K562 (cell line): ENCODE data around the gene ZDHHC17. TPM values are rescaled to one million over a fixed set of nuclear protein-coding genes. Genes with fewer than 3 reads are reported as not detected.
A peak's percentile ranks its signal among the peaks of the same experiment; 100 is the strongest.

ENCODE experiments used
- ATAC-seq: fragments of 200-7000 bp; cut with Tn5 transposase; 3 replicates; pipeline ENCODE4 v1.9.1; 2020; ENCODE audit warnings: moderate library complexity
- BruUV-seq: library from RNA; stranded (reverse); fragments of 400-500 nt; replicated peaks from 2 replicates; lab custom pipeline; 2021; lab: Mats Ljungman, UMichigan
- CTCF ChIA-PET: fragments of 300-600 bp; formaldehyde crosslinking; extraction: SDS; loops from one replicate; lab custom pipeline; 2021; ENCODE audit warnings: low intra/inter-chr PET ratio; lab: Yijun Ruan, JAX
- POLR2A ChIA-PET: fragments of 300-600, 350-650 bp; sonication (Branson Sonifier 250); formaldehyde crosslinking; extraction: SDS; loops from one replicate; lab custom pipeline; 2021; ENCODE audit warnings: antibody characterized with exemption, inconsistent platforms; lab: Yijun Ruan, JAX
- DNase-seq, 4 experiments: peaks; one replicate each; pipeline versions ENCODE4 v3.0.0 to v3.0.0-alpha.2; 2011 to 2018; ENCODE audit warnings: low spot score in 3 of 4, mixed read lengths in 3 of 4; ENCODE audit errors: extremely low read depth in 1 of 4
- FAIRE-seq: peaks from 2 replicates; lab custom pipeline; 2011; peaks lifted over from hg19 to GRCh38; lab: Jason Lieb, UNC
- H2AFZ ChIP-seq: 2 replicates; pipeline ENCODE4 v1.6.0; 2011; ENCODE audit warnings: low read depth, low read length, control low read depth, inconsistent platforms
- H3K27ac ChIP-seq: fragments of 200-600 bp; 3 replicates; pipeline ENCODE4 v1.8.0; 2011; ENCODE audit warnings: low read depth, mild to moderate bottlenecking, control low read depth, inconsistent platforms, low read length, moderate library complexity, mixed read lengths; ENCODE audit errors: extremely low read depth
- H3K27me3 ChIP-seq, 2 experiments: fragments of 300-600 bp in 1 of 2; 2 replicates in 1 of 2; 3 replicates in 1 of 2; pipeline versions ENCODE4 v1.6.0 to v1.8.0; 2011; ENCODE audit warnings: inconsistent platforms in 2 of 2, low read length in 2 of 2, mild to moderate bottlenecking in 1 of 2, mixed read lengths in 1 of 2, moderate library complexity in 1 of 2; ENCODE audit not compliant: control insufficient read depth in 2 of 2, insufficient read depth in 2 of 2
- H3K36me3 ChIP-seq: fragments of 300-600 bp; 3 replicates; pipeline ENCODE4 v1.8.0; 2011; ENCODE audit warnings: mild to moderate bottlenecking, low read length, inconsistent platforms; ENCODE audit not compliant: control insufficient read depth, insufficient read depth
- H3K4me1 ChIP-seq, 2 experiments: fragments of 200-600 bp in 1 of 2; replicated peaks in 1 of 2; 2 replicates in 1 of 2; 3 replicates in 1 of 2; pipeline versions ENCODE4 v1.5.1 to v1.8.0; 2011; ENCODE audit warnings: inconsistent platforms in 2 of 2, low read length in 2 of 2, mild to moderate bottlenecking in 1 of 2, mixed read lengths in 1 of 2, moderate library complexity in 1 of 2; ENCODE audit not compliant: control insufficient read depth in 2 of 2, insufficient read depth in 2 of 2
- H3K4me2 ChIP-seq: 2 replicates; pipeline ENCODE4 v1.6.1; 2011; ENCODE audit warnings: low read length, control low read depth, inconsistent platforms, mixed read lengths; ENCODE audit not compliant: insufficient read depth
- H3K4me3 ChIP-seq: fragments of 200-600 bp; sonication (generic), shearing (Covaris generic); 2 replicates; pipeline ENCODE4 v1.5.1; 2016; ENCODE audit warnings: control low read depth, inconsistent platforms
- H3K79me2 ChIP-seq: fragments of 200-600 bp; 3 replicates; pipeline ENCODE4 v1.8.0; 2011; ENCODE audit warnings: low read length, inconsistent platforms; ENCODE audit not compliant: control insufficient read depth, insufficient read depth
- H3K9ac ChIP-seq, 2 experiments: 2 replicates each; pipeline versions ENCODE4 v1.6.0 to v1.6.1; 2011; ENCODE audit warnings: low read depth in 2 of 2, low read length in 2 of 2, control low read depth in 1 of 2, inconsistent platforms in 1 of 2, mild to moderate bottlenecking in 1 of 2, mixed read lengths in 1 of 2; ENCODE audit not compliant: insufficient read depth in 1 of 2
- H3K9me1 ChIP-seq: one replicate; pipeline ENCODE4 v1.6.0; 2011; ENCODE audit warnings: inconsistent platforms, mild to moderate bottlenecking, low read length, moderate library complexity; ENCODE audit not compliant: control insufficient read depth, insufficient read depth
- H3K9me3 ChIP-seq: replicated peaks from 2 replicates; pipeline ENCODE4 v1.5.1; 2011; ENCODE audit warnings: low read depth, low read length, inconsistent platforms; ENCODE audit not compliant: control insufficient read depth, insufficient read depth
- H4K20me1 ChIP-seq: replicated peaks from 2 replicates; pipeline ENCODE4 v1.6.1; 2011; ENCODE audit warnings: low read length, inconsistent platforms, mixed read lengths; ENCODE audit not compliant: control insufficient read depth, insufficient read depth
- EP300 ChIP-seq: IDR thresholded peaks from 2 replicates; pipeline ENCODE4 v1.6.1; 2012; ENCODE audit warnings: low read length, improper control_type of control experiment
- KDM1A ChIP-seq, 2 experiments: fragments of 450-650 bp; IDR thresholded peaks; 2 replicates each; pipeline ENCODE4 v1.6.1; 2016; ENCODE audit warnings: mild to moderate bottlenecking in 2 of 2
- MTA3 ChIP-seq: fragments of 450-650 bp; formaldehyde crosslinking; IDR thresholded peaks from 2 replicates; pipeline ENCODE4 v1.6.1; 2017; ENCODE audit warnings: mild to moderate bottlenecking, borderline replicate concordance
- RCOR1 ChIP-seq, 2 experiments: IDR thresholded peaks; 2 replicates each; pipeline ENCODE4 v1.6.1; 2012; ENCODE audit warnings: low read depth in 2 of 2, low read length in 2 of 2, borderline replicate concordance in 1 of 2, improper control_type of control experiment in 1 of 2
- TAL1 ChIP-seq: fragments of 450-650 bp; IDR thresholded peaks from 2 replicates; pipeline ENCODE4 v1.6.1; 2016; ENCODE audit warnings: mild to moderate bottlenecking
- ZBTB12 ChIP-seq: fragments of 250-450 bp; sonication (Bioruptor Pico); IDR thresholded peaks from 2 replicates; pipeline ENCODE4 v1.4.0; 2020
- WGBS: fragments of 100-300 bp; shearing (Covaris generic); methylation state at CpG from one replicate; pipeline ENCODE4 v1.1.6; 2016; ENCODE audit warnings: low coverage, mixed read lengths; ENCODE audit not compliant: insufficient coverage; ENCODE audit errors: missing lambda C conversion rate; 5-methylcytosine and 5-hydroxymethylcytosine counted together
- in situ Hi-C: fragments of 300-500 bp; cut with MboI; formaldehyde crosslinking; loops from 4 replicates; pipeline ENCODE4 v1.15.0; 2018; ENCODE audit warnings: inconsistent platforms, mixed read lengths
- intact Hi-C: fragments of 100-400 bp; cut with micrococcal nuclease; formaldehyde crosslinking; loops from 2 replicates; pipeline ENCODE4 v1.14.2; 2022
- polyA plus RNA-seq, 8 experiments: library from polyadenylated mRNA; depleted of rRNA in 4 of 8; stranded (reverse) in 5 of 8; unstranded in 3 of 8; fragments of >200 nt; fragmentation: Nextera tagmentation in 2 of 8; fragmentation: Illumina TruSeq in 1 of 8; extraction: Ambion mirVana in 2 of 8; extraction: Trizol in 1 of 8; gene quantifications; 2 replicates each; pipeline versions ENCODE4 v1.2.1 to v1.2.3, GENCODE V29; 2011 to 2014; ENCODE audit warnings: inconsistent platforms in 1 of 8, missing spikeins in 1 of 8
- total RNA-seq, 7 experiments: library from RNA; depleted of rRNA in 6 of 7; stranded (reverse); fragments of >200 nt in 6 of 7; fragmentation: Illumina TruSeq in 2 of 7; extraction: Trizol in 2 of 7; gene quantifications; 2 replicates each; pipeline versions ENCODE4 v1.2.1 to v1.2.3, GENCODE V29; 2011 to 2021; ENCODE audit warnings: low replicate concordance in 1 of 7

Gene ZDHHC17
- total and polyA plus RNA-seq, 9 of the 15 experiments (the other 6 are each of a cell fraction or from before 2014, with no cell fraction given): 6.7 to 66.0 (median 27.5) TPM

GRCh38 chr12:76871082-76871481, 107.2 kb downstream of the ZDHHC17 start (continued):
- TF ChIP-seq RCOR1 (IDR thresholded peaks at IDR 0.05; ENCODE audit: borderline replicate concordance in 1 of 2, low read depth in 2 of 2, low read length in 2 of 2): peak in 1 of 2 experiments; percentile 41; a peak in 1 of 4 replicates
- peak; percentile 79 for TF ChIP-seq MTA3
- peak; percentile 11; the same call in 1 of the 2 replicates for TF ChIP-seq EP300
- 0 out of 2 replicates have a peak, but pooled peaks have one; percentile 24 for TF ChIP-seq TAL1

- Histone ChIP-seq H3K9me1 (no peaks in the 10 kb centered on the region), H3K27ac (no peak overlapping the region), H3K9me3 (no peaks in the 10 kb centered on the region), H3K79me2 (no peaks in the 10 kb centered on the region), H3K4me3 (no peak overlapping the region), H4K20me1 (no peaks in the 10 kb centered on the region), H2AFZ (no peak overlapping the region; the same call in 1 of the 2 replicates), H3K4me2 (peak overlapping the region; percentile 59), H3K9ac (no peak overlapping the region), H3K27me3 (no peaks in the 10 kb centered on the region), H3K36me3 (no peaks in the 10 kb centered on the region), H3K4me1 (peaks cover 6 to 14% of the 10 kb centered on the region in 2 experiments; a peak in 3 of 5 replicates)
- POLR2A ChIA-PET: interaction anchor here (0.6 kb wide), 1 partner anchor 16 kb away, joined by 3 read pairs; no protein-coding TSS in a partner anchor
- intact Hi-C loops (no loop called here), in situ Hi-C loops (no loop called here)
- TF ChIP-seq KDM1A (IDR thresholded peaks at IDR 0.05): peak; percentile 14 to 30; a peak in 1 of 4 replicates
- no peak for TF ChIP-seq ZBTB12 (CRISPR knock-in tag)
- no peak for DNase-seq
- WGBS: 14% methylated on average over 2 of the region's 3 CpGs
- CTCF ChIA-PET: no interaction called here
- FAIRE-seq: no peak
- no peak for ATAC-seq
- BruUV-seq: no TSS peak
These were observed 107.8 kb downstream of the ZDHHC17 start for GRCh38 chr12:76871742-76872141.
